ENCODE results near the gene OR51V1. TPM values are rescaled to one million over a fixed set of nuclear protein-coding genes. Genes with fewer than 3 reads are reported as not detected.

Gene OR51V1
- total RNA-seq, 4 donors from 2014 or later = not detected

DNA sequence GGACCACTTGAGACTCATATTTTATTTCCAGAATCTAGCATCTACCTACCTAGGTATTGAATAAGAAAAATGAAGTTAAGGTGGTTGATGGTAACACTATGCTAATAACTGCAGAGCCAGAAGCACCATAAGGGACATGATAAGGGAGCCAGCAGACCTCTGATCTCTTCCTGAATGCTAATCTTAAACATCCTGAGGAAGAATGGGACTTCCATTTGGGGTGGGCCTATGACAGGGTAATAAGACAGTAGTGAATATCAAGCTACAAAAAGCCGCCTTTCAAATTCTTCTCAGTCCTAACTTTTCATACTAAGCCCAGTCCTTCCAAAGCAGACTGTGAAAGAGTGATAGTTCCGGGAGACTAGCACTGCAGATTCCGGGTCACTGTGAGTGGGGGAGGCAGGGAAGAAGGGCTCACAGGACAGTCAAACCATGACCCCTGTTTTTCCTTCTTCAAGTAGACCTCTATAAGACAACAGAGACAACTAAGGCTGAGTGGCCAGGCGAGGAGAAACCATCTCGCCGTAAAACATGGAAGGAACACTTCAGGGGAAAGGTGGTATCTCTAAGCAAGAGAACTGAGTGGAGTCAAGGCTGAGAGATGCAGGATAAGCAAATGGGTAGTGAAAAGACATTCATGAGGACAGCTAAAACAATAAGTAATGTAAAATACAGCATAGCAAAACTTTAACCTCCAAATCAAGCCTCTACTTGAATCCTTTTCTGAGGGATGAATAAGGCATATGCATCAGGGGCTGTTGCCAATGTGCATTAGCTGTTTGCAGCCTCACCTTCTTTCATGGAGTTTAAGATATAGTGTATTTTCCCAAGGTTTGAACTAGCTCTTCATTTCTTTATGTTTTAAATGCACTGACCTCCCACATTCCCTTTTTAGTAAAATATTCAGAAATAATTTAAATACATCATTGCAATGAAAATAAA lies 24.3 kb upstream of the OR51V1 start:
- DNase-seq (ENCODE audit: low spot score in 2 of 2) = no peak
- intact Hi-C loops (cut with DNase I; ENCODE audit: low total_unique reads) = no loop called here
- 74 to 75% methylated on average over 6 of the region's 6 CpGs for WGBS, 2 donors
- H3K4me3 ChIP-seq (ENCODE audit: low read depth, poor library complexity, severe bottlenecking) = no peak overlapping the region
- no peak for TF ChIP-seq POLR2A (IDR thresholded peaks at IDR 0.05)
- TF ChIP-seq, protein P1, sequence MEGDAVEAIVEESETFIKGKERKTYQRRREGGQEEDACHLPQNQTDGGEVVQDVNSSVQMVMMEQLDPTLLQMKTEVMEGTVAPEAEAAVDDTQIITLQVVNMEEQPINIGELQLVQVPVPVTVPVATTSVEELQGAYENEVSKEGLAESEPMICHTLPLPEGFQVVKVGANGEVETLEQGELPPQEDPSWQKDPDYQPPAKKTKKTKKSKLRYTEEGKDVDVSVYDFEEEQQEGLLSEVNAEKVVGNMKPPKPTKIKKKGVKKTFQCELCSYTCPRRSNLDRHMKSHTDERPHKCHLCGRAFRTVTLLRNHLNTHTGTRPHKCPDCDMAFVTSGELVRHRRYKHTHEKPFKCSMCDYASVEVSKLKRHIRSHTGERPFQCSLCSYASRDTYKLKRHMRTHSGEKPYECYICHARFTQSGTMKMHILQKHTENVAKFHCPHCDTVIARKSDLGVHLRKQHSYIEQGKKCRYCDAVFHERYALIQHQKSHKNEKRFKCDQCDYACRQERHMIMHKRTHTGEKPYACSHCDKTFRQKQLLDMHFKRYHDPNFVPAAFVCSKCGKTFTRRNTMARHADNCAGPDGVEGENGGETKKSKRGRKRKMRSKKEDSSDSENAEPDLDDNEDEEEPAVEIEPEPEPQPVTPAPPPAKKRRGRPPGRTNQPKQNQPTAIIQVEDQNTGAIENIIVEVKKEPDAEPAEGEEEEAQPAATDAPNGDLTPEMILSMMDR (IDR thresholded peaks at IDR 0.05) = no peak

DNA sequence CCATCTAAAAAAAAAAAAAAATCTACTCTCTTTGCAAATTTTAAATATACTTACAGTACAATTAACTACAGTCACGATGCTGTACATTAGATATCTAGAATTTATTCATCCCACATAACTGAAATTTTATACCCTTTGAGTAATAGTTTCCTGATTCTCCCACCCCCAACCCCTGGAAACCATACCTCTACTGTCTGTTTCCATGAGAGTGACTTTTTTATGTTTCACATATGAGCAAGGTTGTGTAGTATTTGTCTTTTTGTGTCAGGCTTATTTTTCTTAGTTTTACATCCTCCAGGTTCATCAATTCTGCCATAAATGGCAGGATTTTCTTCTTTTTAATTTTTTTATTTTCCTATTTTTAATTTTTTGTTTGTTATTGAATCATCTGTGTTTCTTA lies 23.2 kb upstream of the OR51V1 start:
- 64 to 73% methylated on average over 1 of the region's 1 CpG for WGBS, 2 donors
- H3K4me3 ChIP-seq (ENCODE audit: low read depth, poor library complexity, severe bottlenecking) = no peak overlapping the region
- intact Hi-C loops (cut with DNase I; ENCODE audit: low total_unique reads) = no loop called here
- no peak for TF ChIP-seq POLR2A (IDR thresholded peaks at IDR 0.05)
- TF ChIP-seq, protein P1 (IDR thresholded peaks at IDR 0.05) = no peak
- DNase-seq (ENCODE audit: low spot score in 2 of 2) = no peak

DNA sequence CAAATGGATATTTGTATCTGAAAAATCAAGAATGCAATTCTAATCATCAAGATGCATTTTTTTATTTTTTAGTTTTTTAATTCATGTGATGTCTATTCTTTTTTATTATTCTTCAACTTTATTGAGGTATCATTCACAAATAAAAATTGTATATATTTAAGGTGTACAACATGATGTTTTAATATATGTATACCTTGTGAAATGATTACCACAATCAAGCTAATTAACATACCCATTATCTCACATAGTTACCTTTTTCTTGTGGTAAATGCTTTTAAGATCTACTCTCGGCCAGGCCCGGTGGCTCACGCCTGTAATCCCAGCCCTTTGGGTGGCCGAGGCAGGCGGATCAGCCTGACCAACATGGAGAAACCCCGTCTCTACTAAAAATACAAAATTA lies 22.7 kb upstream of the OR51V1 start:
- DNase-seq (ENCODE audit: low spot score in 2 of 2) = no peak
- WGBS, 2 donors = 86 to 92% methylated on average over 6 of the region's 6 CpGs
- TF ChIP-seq POLR2A (IDR thresholded peaks at IDR 0.05) = no peak
- TF ChIP-seq, protein P1 (IDR thresholded peaks at IDR 0.05) = no peak
- intact Hi-C loops (cut with DNase I; ENCODE audit: low total_unique reads) = no loop called here
- H3K4me3 ChIP-seq (ENCODE audit: low read depth, poor library complexity, severe bottlenecking) = no peak overlapping the region

DNA sequence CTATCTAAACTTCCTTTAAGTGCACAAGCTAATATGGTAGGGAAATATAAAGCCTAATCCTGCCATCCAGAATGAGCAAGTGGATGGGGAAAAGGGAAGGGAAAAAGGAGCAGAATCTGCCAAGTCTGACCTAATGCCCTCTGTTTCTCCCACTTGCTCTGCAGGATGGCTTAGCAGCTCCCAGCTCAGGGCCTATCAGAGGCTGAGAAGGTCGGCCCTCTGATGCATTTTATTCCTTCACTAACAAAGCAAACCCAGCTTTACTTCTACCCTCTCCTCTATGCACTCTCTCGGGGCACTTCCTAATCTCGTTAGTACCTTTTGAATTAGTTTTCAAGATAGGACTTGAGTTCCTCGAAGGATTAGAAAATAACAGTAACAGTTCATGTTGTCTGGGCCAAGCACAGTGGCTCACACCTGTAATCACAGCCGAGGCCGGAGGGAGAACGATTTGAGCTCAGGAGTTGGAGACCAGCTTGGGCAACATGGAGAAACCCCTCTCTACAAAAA lies 9.9 kb upstream of the OR51V1 start:
- WGBS, 2 donors = 63 to 67% methylated on average over 7 of the region's 7 CpGs

DNA sequence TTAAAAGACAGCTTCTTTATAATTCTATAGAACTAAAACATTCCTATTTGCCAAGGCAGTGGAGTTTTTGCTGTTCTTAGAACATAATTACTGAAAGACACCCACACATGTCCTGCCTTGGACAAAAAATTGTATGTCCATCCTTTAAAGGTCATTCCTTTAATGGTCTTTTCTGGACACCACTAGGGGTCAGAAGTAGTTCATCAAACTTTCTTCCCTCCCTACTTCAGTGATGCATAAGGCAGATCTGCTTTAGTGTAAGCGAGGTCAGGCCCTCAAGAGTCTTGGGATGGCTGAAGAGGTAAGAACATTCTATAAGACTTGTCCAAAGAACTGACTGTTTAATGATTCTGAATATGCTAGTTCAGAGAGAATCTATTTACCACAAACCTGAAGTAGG lies 4.3 kb upstream of the OR51V1 start:
- TF ChIP-seq, protein P1 (IDR thresholded peaks at IDR 0.05) = no peak
- TF ChIP-seq POLR2A (IDR thresholded peaks at IDR 0.05) = no peak
- 16 to 30% methylated on average over 1 of the region's 1 CpG for WGBS, 2 donors
- intact Hi-C loops (cut with DNase I; ENCODE audit: low total_unique reads) = no loop called here
- no peak overlapping the region for H3K4me3 ChIP-seq (ENCODE audit: low read depth, poor library complexity, severe bottlenecking)
- DNase-seq (ENCODE audit: low spot score in 2 of 2) = no peak

More for the DNA sequence above, 9.9 kb upstream of the OR51V1 start:
- intact Hi-C loops (cut with DNase I; ENCODE audit: low total_unique reads) = no loop called here
- no peak for DNase-seq (ENCODE audit: low spot score in 2 of 2)
- TF ChIP-seq POLR2A (IDR thresholded peaks at IDR 0.05) = no peak
- TF ChIP-seq, protein P1 (IDR thresholded peaks at IDR 0.05) = no peak
- no peak overlapping the region for H3K4me3 ChIP-seq (ENCODE audit: low read depth, poor library complexity, severe bottlenecking)
